Endodermal cell (in vitro differentiated cells): ENCODE data around the gene IFT57. TPM values are rescaled to one million over a fixed set of nuclear protein-coding genes. Genes with fewer than 3 reads are reported as not detected.

ENCODE experiments used
- DNase-seq: peaks from one replicate; pipeline ENCODE4 v3.0.0-alpha.2; 2017
- H3K27ac ChIP-seq: 2 replicates; pipeline ENCODE4 v1.5.1; 2013; ENCODE audit warnings: mild to moderate bottlenecking, low read depth, low read length, moderate library complexity
- H3K27me3 ChIP-seq: 2 replicates; pipeline ENCODE4 v1.6.1; 2013; ENCODE audit warnings: mild to moderate bottlenecking, low read length, moderate library complexity; ENCODE audit not compliant: insufficient read depth, control insufficient read depth, poor library complexity, severe bottlenecking
- H3K36me3 ChIP-seq: 2 replicates; pipeline ENCODE4 v1.7.0; 2013; ENCODE audit warnings: mild to moderate bottlenecking, low read length, moderate library complexity; ENCODE audit not compliant: control insufficient read depth, insufficient read depth
- H3K4me1 ChIP-seq: one replicate; pipeline ENCODE4 v1.7.0; 2013; ENCODE audit warnings: low read length; ENCODE audit not compliant: control insufficient read depth, insufficient read depth
- H3K4me3 ChIP-seq: 2 replicates; pipeline ENCODE4 v1.5.1; 2013; ENCODE audit warnings: mild to moderate bottlenecking, low read length, moderate library complexity
- H3K9ac ChIP-seq: 2 replicates; pipeline ENCODE4 v1.6.1; 2013; ENCODE audit warnings: mild to moderate bottlenecking, low read length, moderate library complexity; ENCODE audit not compliant: poor library complexity, severe bottlenecking; ENCODE audit errors: extremely low read depth
- H3K9me3 ChIP-seq: 2 replicates; pipeline ENCODE4 v1.6.1; 2013; ENCODE audit warnings: mild to moderate bottlenecking, low read length, moderate library complexity; ENCODE audit not compliant: control insufficient read depth
- H3K27ac Mint-ChIP-seq: 2 replicates; pipeline ENCODE4 v1.8.0; 2020; ENCODE audit warnings: mixed read lengths
- H3K27me3 Mint-ChIP-seq: 2 replicates; pipeline ENCODE4 v1.8.0; 2021; ENCODE audit warnings: mild to moderate bottlenecking, mixed read lengths; ENCODE audit not compliant: insufficient read depth
- H3K36me3 Mint-ChIP-seq: 2 replicates; pipeline ENCODE4 v1.8.0; 2020; ENCODE audit warnings: low read depth, mixed read lengths
- H3K4me1 Mint-ChIP-seq: 2 replicates; pipeline ENCODE4 v1.8.0; 2020; ENCODE audit warnings: mixed read lengths
- H3K4me3 Mint-ChIP-seq: 2 replicates; pipeline ENCODE4 v1.8.0; 2020; ENCODE audit warnings: mild to moderate bottlenecking, moderate library complexity, mixed read lengths
- H3K9me3 Mint-ChIP-seq: 2 replicates; pipeline ENCODE4 v1.8.0; 2020; ENCODE audit warnings: mild to moderate bottlenecking, mixed read lengths
- CTCF ChIP-seq: fragments of 200-600 bp; sonication (generic); conservative IDR thresholded peaks from 2 replicates; pipeline ENCODE4 v1.5.0; 2021; ENCODE audit warnings: antibody characterized with exemption, mild to moderate bottlenecking
- WGBS, 2 experiments: methylation state at CpG; one replicate each; pipeline versions ENCODE4 v1.1.5 to v1.1.7; 2013; ENCODE audit warnings: missing lambda C conversion rate in 2 of 2, mixed read lengths in 1 of 2; ENCODE audit not compliant: insufficient coverage in 1 of 2, insufficient read length in 1 of 2; 5-methylcytosine and 5-hydroxymethylcytosine counted together
- total RNA-seq, 2 donors: library from RNA; stranded (reverse); fragmentation: NEBNext Ultra II Directional in 1 of 2; extraction: Animal tissue kit (Norgen Biotek cat#: 25700) in 1 of 2; gene quantifications; 2 replicates in 1 of 2; 3 replicates in 1 of 2; pipeline ENCODE4 v1.2.1, GENCODE V29; 2021

Gene IFT57
- total RNA-seq, 2 donors from 2014 or later, result 45.5 to 60.5 TPM

- H3K9ac ChIP-seq, result no peak overlapping the region
- Mint-ChIP-seq H3K9me3 (no peaks in the 10 kb centered on the region), H3K4me3 (no peak overlapping the region), H3K27ac (no peak overlapping the region), H3K36me3 (peaks cover 12% of the 10 kb centered on the region), H3K27me3 (peaks cover 2% of the 10 kb centered on the region), H3K4me1 (peaks cover 21% of the 10 kb centered on the region)
- H3K27ac ChIP-seq, result no peak overlapping the region
- H3K4me1 ChIP-seq, result peaks cover 5% of the 10 kb centered on the region
- no peak for TF ChIP-seq CTCF
- no peaks in the 10 kb centered on the region for H3K27me3 ChIP-seq
- H3K9me3 ChIP-seq, result no peaks in the 10 kb centered on the region
- no peaks in the 10 kb centered on the region for H3K36me3 ChIP-seq
- DNase-seq, result no peak
- no peak overlapping the region for H3K4me3 ChIP-seq
These were observed 3.4 kb downstream of the IFT57 start for GRCh38 chr3:108218811-108219210.

- H3K4me3 ChIP-seq, result no peak overlapping the region
- 95% methylated on average over 1 of the region's 1 CpG; no CpG with 5 or more reads in 1 of the 2 experiments for WGBS, 2 experiments
- no peak for DNase-seq
- peaks cover 3% of the 10 kb centered on the region for H3K36me3 ChIP-seq
- H3K27ac ChIP-seq, result no peak overlapping the region
- H3K27me3 ChIP-seq, result no peaks in the 10 kb centered on the region
- TF ChIP-seq CTCF, result no peak
- no peak overlapping the region for H3K9ac ChIP-seq
- H3K4me1 Mint-ChIP-seq, result peaks cover under 1% of the 10 kb centered on the region
- H3K9me3 ChIP-seq, result no peaks in the 10 kb centered on the region
- no peaks in the 10 kb centered on the region for H3K4me1 ChIP-seq
- no peak overlapping the region for H3K4me3 Mint-ChIP-seq
- no peaks in the 10 kb centered on the region for H3K27me3 Mint-ChIP-seq
- no peaks in the 10 kb centered on the region for H3K9me3 Mint-ChIP-seq
- H3K36me3 Mint-ChIP-seq, result peaks cover 27% of the 10 kb centered on the region
- H3K27ac Mint-ChIP-seq, result no peak overlapping the region
These were observed 6.4 kb downstream of the IFT57 start for GRCh38 chr3:108215871-108216270.

- H3K9me3 Mint-ChIP-seq, result no peaks in the 10 kb centered on the region
- no peaks in the 10 kb centered on the region for H3K27me3 ChIP-seq
- WGBS, 2 experiments, result 92 to 100% methylated on average over 2 to 3 of the region's 3 CpGs
- no peaks in the 10 kb centered on the region for H3K4me1 Mint-ChIP-seq
- H3K36me3 ChIP-seq, result peaks cover 3% of the 10 kb centered on the region
- no peak for TF ChIP-seq CTCF
- peaks cover 26% of the 10 kb centered on the region for H3K36me3 Mint-ChIP-seq
- no peak overlapping the region for H3K4me3 ChIP-seq
- no peak overlapping the region for H3K27ac Mint-ChIP-seq
- DNase-seq, result no peak
- H3K4me3 Mint-ChIP-seq, result no peak overlapping the region
- no peak overlapping the region for H3K27ac ChIP-seq
- no peak overlapping the region for H3K9ac ChIP-seq
- H3K9me3 ChIP-seq, result no peaks in the 10 kb centered on the region
- H3K27me3 Mint-ChIP-seq, result no peaks in the 10 kb centered on the region
- no peaks in the 10 kb centered on the region for H3K4me1 ChIP-seq
These were observed 12.6 kb downstream of the IFT57 start for GRCh38 chr3:108209579-108209978.
